ENCODE measurements around the gene TYW1B.
"Not testable (repeated sequence)": the region's sequence is repeated elsewhere in the genome, so short reads cannot be mapped to it uniquely, and the experiment has no call there.

DNA sequence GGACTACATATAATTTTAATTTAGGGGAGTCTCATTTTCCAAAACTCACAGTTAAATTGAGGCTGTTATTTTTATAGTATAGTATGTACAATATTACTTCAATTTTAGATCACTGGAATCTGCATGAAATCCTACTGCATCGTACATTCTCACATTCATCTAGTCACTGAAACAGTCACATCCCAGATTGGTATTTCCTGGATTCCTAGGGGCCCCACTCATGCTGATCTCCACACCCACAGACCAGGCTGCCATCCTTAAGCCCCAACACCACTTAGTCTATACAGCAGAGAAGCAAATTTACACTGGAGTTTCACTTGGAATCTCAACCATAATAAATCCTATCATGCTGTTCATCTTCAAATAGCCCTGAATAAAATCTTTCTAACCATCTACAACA, 26.4 kb downstream of the TYW1B start:
- TF ChIP-seq, protein P1, sequence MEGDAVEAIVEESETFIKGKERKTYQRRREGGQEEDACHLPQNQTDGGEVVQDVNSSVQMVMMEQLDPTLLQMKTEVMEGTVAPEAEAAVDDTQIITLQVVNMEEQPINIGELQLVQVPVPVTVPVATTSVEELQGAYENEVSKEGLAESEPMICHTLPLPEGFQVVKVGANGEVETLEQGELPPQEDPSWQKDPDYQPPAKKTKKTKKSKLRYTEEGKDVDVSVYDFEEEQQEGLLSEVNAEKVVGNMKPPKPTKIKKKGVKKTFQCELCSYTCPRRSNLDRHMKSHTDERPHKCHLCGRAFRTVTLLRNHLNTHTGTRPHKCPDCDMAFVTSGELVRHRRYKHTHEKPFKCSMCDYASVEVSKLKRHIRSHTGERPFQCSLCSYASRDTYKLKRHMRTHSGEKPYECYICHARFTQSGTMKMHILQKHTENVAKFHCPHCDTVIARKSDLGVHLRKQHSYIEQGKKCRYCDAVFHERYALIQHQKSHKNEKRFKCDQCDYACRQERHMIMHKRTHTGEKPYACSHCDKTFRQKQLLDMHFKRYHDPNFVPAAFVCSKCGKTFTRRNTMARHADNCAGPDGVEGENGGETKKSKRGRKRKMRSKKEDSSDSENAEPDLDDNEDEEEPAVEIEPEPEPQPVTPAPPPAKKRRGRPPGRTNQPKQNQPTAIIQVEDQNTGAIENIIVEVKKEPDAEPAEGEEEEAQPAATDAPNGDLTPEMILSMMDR (IDR thresholded peaks at IDR 0.05; ENCODE audit: poor library complexity): not testable (repeated sequence)
- not testable (repeated sequence) for TF ChIP-seq EZH2 (IDR thresholded peaks at IDR 0.05; ENCODE audit: borderline replicate concordance); EZH2phosphoT487 (IDR thresholded peaks at IDR 0.05; ENCODE audit: low read depth, severe bottlenecking, unreplicated experiment)

All from hepatocyte (in vitro differentiated cells).